GM18873 (cell line): ENCODE measurements around the gene UXT.
"Not testable (repeated sequence)": the region's sequence is repeated elsewhere in the genome, so short reads cannot be mapped to it uniquely, and the experiment has no call there.

Experiments used
- ATAC-seq: cut with Tn5 transposase; IDR thresholded peaks from one replicate; pipeline ENCODE4 v1.9.1; 2021; ENCODE audit warnings: mild to moderate bottlenecking, moderate library complexity, moderate number of reproducible peaks; ENCODE audit not compliant: unreplicated experiment, low FRiP score

The UXT gene

GRCh38 chrX:47619486-47620302 is 39.3 kb downstream of the UXT start, which contains the start of gene SYN1:
Gene SYN1 (minus strand): TSS chrX:47619857. CDS start chrX:47619728, 129 bp downstream.
- no peak for ATAC-seq

GRCh38 chrX:47618923-47619485 is 40.0 kb downstream of the UXT start:
- ATAC-seq, result no peak

- no peak for ATAC-seq
These were observed 44.4 kb downstream of the UXT start for GRCh38 chrX:47614618-47615017.

- no peak for ATAC-seq
These were observed 45.9 kb downstream of the UXT start for GRCh38 chrX:47613082-47613481.

- ATAC-seq, result no peak
These were observed 46.6 kb downstream of the UXT start for GRCh38 chrX:47612418-47612817.

- ATAC-seq, result no peak
These were observed 47.1 kb downstream of the UXT start for GRCh38 chrX:47611926-47612325.

GRCh38 chrX:47611489-47611888 is 47.5 kb downstream of the UXT start:
- no peak for ATAC-seq

GRCh38 chrX:47610511-47610910 is 48.5 kb downstream of the UXT start:
- no peak for ATAC-seq

- ATAC-seq, result no peak
These were observed 50.7 kb downstream of the UXT start for GRCh38 chrX:47608130-47608810.

GRCh38 chrX:47607091-47607490 is 51.9 kb downstream of the UXT start:
- ATAC-seq, result no peak

- no peak for ATAC-seq
These were observed 54.0 kb downstream of the UXT start for GRCh38 chrX:47605024-47605423.

GRCh38 chrX:47603125-47603524 is 55.9 kb downstream of the UXT start:
- not testable (repeated sequence) for ATAC-seq
